NCI-H2171 treated with DMSO at 0.1 percent for 48 hours (cell line): ENCODE results near the gene MARCHF10.

ENCODE experiments used
- DNase-seq: peaks from one replicate; lab custom pipeline; 2025; lab: John Stamatoyannopoulos, UW

MARCHF10 gene

DNA sequence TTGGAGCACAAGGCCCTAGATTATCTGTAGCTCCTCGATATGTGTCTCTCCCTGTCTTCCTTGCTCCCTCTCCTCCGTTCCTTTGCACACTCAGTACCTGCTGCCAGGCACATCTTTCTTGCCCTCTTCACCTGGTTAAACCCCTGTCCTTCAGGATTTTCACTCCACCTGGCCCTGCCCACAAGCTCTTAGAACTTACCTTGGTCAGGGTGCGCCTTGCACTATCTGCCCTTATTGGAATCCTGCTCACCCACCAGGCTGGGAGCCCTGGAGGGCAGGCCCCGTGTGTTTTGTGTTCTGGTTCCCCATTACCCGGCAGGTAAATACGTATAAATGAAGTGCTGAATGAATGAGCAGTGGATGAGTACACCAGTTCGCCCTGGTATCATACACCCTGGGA is 54.6 kb downstream of the MARCHF10 start:
- no peak for DNase-seq

GRCh38 chr17:62751060-62751691 is 56.9 kb downstream of the MARCHF10 start:
- peak; percentile 97 for DNase-seq

GRCh38 chr17:62750631-62751051 is 57.5 kb downstream of the MARCHF10 start:
- peak; percentile 99 for DNase-seq

DNA sequence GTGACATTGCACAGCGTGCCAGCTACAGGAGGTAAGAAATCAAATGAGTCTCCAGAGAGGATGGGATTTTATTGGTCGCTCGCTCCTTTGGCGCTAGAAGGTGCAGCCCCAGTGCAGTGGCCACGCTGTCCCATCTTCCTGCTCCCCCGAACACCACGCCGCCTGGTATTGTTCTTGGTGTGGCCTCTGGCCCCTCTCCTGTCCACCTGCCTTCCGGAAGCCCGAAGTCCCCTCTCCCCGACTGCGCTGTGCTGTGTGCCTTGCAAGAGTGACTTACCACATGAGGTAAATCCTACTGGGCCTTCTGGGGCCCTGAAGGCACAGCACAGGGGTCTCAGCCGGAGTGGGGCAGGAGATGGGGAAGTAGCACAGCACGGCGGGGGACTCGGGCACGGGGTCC is 58.2 kb downstream of the MARCHF10 start:
- DNase-seq, result peak; percentile 39

- DNase-seq, result no peak
Observed at GRCh38 chr17:62746941-62747340, 61.2 kb downstream of the MARCHF10 start.

GRCh38 chr17:62745806-62746205 is 62.3 kb downstream of the MARCHF10 start:
- no peak for DNase-seq

DNA sequence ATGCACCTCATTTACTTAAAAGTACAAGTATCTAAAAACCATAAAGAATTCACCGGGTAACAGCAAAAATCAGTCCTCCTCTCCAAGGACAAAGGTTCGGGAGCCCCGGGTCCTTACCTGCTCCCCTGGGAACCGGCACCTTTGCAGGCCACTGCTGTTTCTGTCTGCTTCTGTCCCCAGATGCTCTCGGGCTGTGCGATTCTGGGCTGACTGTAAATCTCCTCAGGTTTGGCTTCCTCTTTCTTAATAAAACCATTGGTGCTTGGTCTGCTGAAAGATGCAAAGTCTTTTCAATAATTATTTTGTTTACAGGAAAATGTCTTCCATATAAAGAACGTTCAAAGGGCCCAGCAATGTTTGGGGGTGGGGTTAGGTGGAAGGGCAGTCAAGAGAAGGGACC is 63.9 kb downstream of the MARCHF10 start:
- no peak for DNase-seq

GRCh38 chr17:62741290-62741689 is 66.8 kb downstream of the MARCHF10 start:
- DNase-seq, result no peak

DNA sequence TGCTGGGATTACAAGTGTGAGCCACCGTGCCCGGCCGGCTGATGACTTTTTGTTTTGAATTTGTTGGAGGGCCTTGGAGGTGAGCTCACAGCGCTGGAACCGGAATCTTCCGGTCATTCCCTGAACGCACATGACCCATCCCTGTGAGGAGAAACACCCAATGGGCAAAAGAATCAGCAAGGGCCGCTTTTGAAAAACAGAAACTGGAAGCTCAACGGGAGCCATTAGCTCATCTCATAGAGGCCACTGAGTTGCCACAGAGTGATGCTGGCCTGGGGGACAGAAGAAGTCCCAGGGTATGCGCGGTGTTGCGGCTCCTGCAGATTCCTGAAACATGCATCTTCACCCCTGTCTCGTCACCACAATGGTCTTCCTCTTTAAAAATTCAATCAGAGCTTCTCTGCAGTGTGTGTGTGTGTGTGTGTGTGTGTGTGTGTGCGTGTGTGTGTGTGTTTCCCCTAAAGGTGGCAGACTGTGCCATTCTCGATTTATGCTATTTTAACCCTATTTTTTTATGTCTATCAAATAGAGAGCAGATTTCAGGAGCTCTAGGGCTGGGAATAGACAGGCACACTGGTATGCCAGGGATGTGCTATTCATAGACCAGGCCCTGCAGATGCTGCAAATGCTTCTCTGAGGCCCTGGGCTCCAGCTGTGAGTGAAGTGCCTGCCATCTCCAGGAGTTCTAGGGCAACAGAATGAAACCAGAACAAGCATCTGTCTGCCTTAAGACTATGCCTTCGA is 68.3 kb downstream of the MARCHF10 start:
- no peak for DNase-seq

- DNase-seq, result no peak
Observed at GRCh38 chr17:62738281-62738680, 69.8 kb downstream of the MARCHF10 start.

DNA sequence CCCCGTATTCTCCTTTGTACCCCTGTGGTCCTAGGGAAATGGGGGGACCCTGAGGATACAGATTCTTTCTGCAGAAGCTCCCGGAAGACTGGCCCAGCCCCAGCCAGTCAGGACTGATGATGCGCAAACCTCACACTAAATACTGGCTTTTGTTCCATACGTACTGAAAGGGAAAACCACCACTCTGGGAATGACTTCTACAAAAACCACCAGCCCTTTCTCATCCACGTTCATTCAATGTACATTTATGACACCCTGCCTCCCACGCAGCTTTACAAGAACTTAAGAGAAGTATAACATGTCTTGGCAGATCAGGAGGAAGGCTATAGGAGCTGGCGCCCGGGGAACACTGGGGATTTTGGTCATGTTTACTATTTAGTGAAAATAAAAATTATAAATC is 70.6 kb downstream of the MARCHF10 start:
- no peak for DNase-seq

GRCh38 chr17:62735044-62735651 is 73.0 kb downstream of the MARCHF10 start:
- DNase-seq, result peak; percentile 87

DNA sequence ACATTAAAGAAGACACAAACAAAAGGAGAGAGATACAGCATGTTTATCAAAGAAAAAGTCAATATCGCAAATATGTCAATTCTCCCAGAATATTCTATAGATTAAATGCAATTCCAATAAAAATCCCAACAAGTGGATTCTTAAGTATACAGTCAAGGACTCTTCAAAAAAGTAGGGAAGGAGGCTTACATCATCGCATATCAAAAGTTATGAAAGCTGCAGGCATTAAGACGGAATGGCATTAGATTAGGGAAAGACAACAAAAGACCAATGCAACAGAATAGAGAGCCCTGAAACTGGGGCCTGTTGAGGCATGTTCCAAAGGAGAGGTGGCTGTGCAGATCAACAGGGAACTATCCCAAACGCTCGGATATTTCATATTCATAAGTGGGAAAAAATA is 76.0 kb downstream of the MARCHF10 start:
- DNase-seq, result peak; percentile 72

- DNase-seq, result peak; percentile 97
Observed at GRCh38 chr17:62727916-62728672, 80.0 kb downstream of the MARCHF10 start.

DNA sequence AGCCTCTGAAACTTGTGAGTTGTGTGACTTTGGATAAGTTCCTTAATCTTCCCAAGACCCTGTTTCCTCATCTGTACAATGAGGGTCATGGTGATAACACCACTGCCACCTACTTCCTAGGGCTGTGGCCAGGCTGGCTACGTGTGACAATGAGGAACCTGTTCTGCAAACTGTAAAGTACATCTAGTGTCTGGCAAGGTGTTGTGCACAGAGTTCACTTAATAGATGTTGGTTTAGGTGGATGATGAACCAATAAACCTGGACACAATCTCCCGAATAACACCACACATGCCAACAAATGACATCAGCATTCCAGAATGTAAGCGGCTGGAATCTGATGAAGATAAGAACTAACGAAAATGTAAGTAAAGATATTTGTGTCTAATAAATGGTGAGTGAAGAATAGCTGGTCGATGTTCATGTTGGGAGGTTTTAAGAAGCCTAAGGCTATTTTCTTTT is 82.3 kb downstream of the MARCHF10 start:
- no peak for DNase-seq

GRCh38 chr17:62724398-62725146 is 83.5 kb downstream of the MARCHF10 start:
- peak; percentile 95 for DNase-seq

DNA sequence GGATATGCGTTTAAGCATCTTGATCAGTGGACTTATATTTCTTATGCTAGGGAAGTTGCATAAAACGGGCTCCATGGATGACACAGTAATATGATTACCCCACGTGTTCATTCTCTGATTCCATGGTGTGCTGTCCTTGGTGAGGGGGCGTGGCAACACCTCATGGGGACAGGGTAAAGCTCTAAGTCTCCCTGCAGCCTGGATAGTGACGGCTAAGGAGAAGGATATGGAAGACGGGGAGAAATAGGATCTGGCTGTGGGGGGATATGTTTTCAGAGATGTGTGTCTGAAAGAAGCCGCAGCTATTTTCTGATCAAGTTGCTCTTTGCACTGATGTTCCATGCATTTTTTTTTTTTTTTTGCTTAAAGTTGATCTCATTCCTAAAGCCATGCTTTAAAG is 84.3 kb downstream of the MARCHF10 start:
- DNase-seq, result peak; percentile 87

DNA sequence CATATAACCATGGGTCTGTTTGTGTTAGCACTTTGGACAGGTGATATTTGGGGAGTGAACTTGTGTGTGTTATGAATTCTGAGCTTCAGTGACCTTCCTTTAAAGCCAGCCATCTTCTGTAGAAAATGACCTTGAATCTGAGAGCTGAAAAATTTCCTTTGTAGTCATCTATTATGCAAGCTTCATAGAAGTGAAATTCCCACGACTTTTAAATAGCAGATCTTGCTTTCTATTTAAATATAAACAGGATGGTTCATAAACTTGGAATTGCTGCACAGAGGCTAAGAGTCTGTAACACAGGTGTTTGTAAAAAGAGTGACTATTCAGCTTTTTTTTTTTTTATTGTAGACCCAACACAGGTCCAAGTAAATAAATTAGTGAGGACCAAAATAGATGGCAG is 85.5 kb downstream of the MARCHF10 start:
- DNase-seq, result no peak

DNA sequence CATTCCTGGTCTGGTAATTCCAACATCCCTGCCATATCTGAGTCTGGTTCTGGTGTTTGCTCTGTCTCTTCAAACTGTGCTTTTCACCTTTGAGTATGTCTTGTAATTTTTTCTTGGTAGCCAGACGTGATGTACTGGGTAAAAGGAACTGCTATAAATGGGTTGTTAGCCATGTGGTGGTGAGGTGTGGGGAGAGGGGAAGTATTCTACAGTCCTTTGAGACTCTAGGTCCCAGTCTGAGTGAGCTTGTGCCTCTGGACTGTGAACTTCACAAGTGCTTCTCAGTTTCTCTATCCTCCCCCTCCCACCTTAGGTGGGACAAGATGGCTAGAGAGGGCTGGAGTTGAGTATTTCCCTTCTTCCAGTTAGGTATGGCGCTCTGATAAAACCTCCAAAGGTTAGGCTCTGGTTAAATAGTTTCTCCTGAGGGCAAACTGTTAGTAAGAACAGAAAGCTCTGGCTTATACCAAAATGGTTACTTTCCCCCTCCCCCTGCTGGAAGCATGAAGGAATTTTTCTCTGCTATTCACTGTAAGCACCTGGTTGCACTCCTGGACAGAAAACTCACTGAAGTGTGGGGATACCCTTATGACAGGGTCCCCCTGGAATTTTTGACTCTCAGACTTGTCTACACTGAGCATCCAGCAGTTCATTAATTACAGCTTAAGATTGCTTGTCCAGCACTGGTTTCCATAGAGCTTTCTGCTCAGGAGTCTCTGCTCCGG is 87.8 kb downstream of the MARCHF10 start:
- DNase-seq, result no peak

DNA sequence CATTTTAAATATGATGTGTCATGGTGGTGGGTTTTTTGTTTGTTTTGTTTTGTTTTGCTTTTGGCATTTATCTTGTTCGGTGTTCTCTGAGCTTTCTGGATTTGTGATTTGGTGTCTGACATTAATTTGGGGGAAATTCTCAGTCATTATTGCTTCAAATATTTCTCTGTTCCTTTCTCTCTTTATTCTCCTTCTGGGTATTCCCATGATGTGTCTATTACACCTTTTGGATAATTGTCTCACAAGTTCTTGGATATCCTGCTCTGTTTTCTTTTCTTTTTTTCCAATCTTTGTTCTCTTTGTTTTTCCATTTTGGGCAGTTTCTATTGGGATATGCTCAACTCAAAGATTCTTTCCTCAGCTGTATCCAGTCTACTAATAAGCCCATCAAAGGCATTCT is 88.5 kb downstream of the MARCHF10 start:
- no peak for DNase-seq

GRCh38 chr17:62718429-62718828 is 89.7 kb downstream of the MARCHF10 start:
- no peak for DNase-seq
